HS-27A (cell line): ENCODE data around the gene PARD6G.

Source experiments
- DNase-seq: peaks from one replicate; pipeline ENCODE4 v3.0.0-alpha.2; 2012; ENCODE audit warnings: low read depth, missing footprints

Gene PARD6G

GRCh38 chr18:80143881-80144280, 103.4 kb downstream of the PARD6G start:
- no peak for DNase-seq

GRCh38 chr18:80140455-80140985, 106.8 kb downstream of the PARD6G start:
- DNase-seq: no peak

GRCh38 chr18:80137976-80138375, 109.3 kb downstream of the PARD6G start:
- no peak for DNase-seq

- DNase-seq: no peak
Measured at GRCh38 chr18:80137137-80137536, 110.2 kb downstream of the PARD6G start.

GRCh38 chr18:80136679-80137078, 110.6 kb downstream of the PARD6G start:
- DNase-seq: no peak

- DNase-seq: no peak
Measured at GRCh38 chr18:80135136-80135535, 112.2 kb downstream of the PARD6G start.

GRCh38 chr18:80133124-80133523, 114.2 kb downstream of the PARD6G start:
- DNase-seq: no peak

- DNase-seq: no peak
Measured at GRCh38 chr18:80132180-80132812, 115.0 kb downstream of the PARD6G start.

- DNase-seq: no peak
Measured at GRCh38 chr18:80130555-80130954, 116.8 kb downstream of the PARD6G start.

GRCh38 chr18:80129672-80130367, 117.5 kb downstream of the PARD6G start:
- DNase-seq: no peak

- no peak for DNase-seq
Measured at GRCh38 chr18:80127635-80128034, 119.7 kb downstream of the PARD6G start.

GRCh38 chr18:80126797-80127196, 120.5 kb downstream of the PARD6G start:
- no peak for DNase-seq

GRCh38 chr18:80124131-80124530, 123.2 kb downstream of the PARD6G start:
- no peak for DNase-seq

- no peak for DNase-seq
Measured at GRCh38 chr18:80120932-80121331, 126.4 kb downstream of the PARD6G start.

GRCh38 chr18:80119111-80119510, 128.2 kb downstream of the PARD6G start:
- no peak for DNase-seq

- no peak for DNase-seq
Measured at GRCh38 chr18:80115035-80115434, 132.3 kb downstream of the PARD6G start.

- no peak for DNase-seq
Measured at GRCh38 chr18:80112624-80113248, 134.6 kb downstream of the PARD6G start.

- no peak for DNase-seq
Measured at GRCh38 chr18:80109676-80110078, 137.6 kb downstream of the PARD6G start.

GRCh38 chr18:80108739-80109675, 138.3 kb downstream of the PARD6G start, which contains the start of gene ADNP2:
Gene ADNP2, plus strand, starts transcription at chr18:80109262. Its CDS starts 8,281 bp downstream, at chr18:80117543.
- peak; percentile 86 for DNase-seq

GRCh38 chr18:80108121-80108536, 139.2 kb downstream of the PARD6G start:
- no peak for DNase-seq

GRCh38 chr18:80107426-80107825, 139.9 kb downstream of the PARD6G start:
- no peak for DNase-seq
